GM19438 (cell line): ENCODE measurements around the gene KCNIP3.

Experiments
- ATAC-seq: cut with Tn5 transposase; IDR thresholded peaks from one replicate; pipeline ENCODE4 v1.9.1; 2021; ENCODE audit warnings: low read depth; ENCODE audit not compliant: unreplicated experiment

KCNIP3 gene

GRCh38 chr2:95294579-95295250 lies 2.4 kb upstream of the KCNIP3 start:
- no peak for ATAC-seq

- no peak for ATAC-seq
Observed at GRCh38 chr2:95295376-95295775, 1.8 kb upstream of the KCNIP3 start.

- no peak for ATAC-seq
Observed at GRCh38 chr2:95296011-95296410, 1.1 kb upstream of the KCNIP3 start.

GRCh38 chr2:95297639-95298395 lies 670 bp downstream of the KCNIP3 start:
- ATAC-seq: no peak

GRCh38 chr2:95298486-95299111 lies 1.5 kb downstream of the KCNIP3 start:
- ATAC-seq: no peak

- no peak for ATAC-seq
Observed at GRCh38 chr2:95299961-95300360, 2.8 kb downstream of the KCNIP3 start.

- no peak for ATAC-seq
Observed at GRCh38 chr2:95300450-95300849, 3.3 kb downstream of the KCNIP3 start.

- no peak for ATAC-seq
Observed at GRCh38 chr2:95301186-95301585, 4.0 kb downstream of the KCNIP3 start.

GRCh38 chr2:95301876-95302641 lies 4.9 kb downstream of the KCNIP3 start:
- no peak for ATAC-seq

- no peak for ATAC-seq
Observed at GRCh38 chr2:95303191-95303919, 6.2 kb downstream of the KCNIP3 start.

GRCh38 chr2:95305380-95306061 lies 8.4 kb downstream of the KCNIP3 start:
- ATAC-seq: no peak

GRCh38 chr2:95306336-95306895 lies 9.3 kb downstream of the KCNIP3 start:
- ATAC-seq: no peak

GRCh38 chr2:95307036-95307435 lies 9.9 kb downstream of the KCNIP3 start:
- ATAC-seq: no peak

GRCh38 chr2:95307878-95308277 lies 10.7 kb downstream of the KCNIP3 start:
- ATAC-seq: no peak

GRCh38 chr2:95308426-95308990 lies 11.4 kb downstream of the KCNIP3 start:
- no peak for ATAC-seq

- ATAC-seq: no peak
Observed at GRCh38 chr2:95309599-95309998, 12.5 kb downstream of the KCNIP3 start.

- ATAC-seq: no peak
Observed at GRCh38 chr2:95310216-95310615, 13.1 kb downstream of the KCNIP3 start.

- no peak for ATAC-seq
Observed at GRCh38 chr2:95310651-95311050, 13.5 kb downstream of the KCNIP3 start.
